Measurements from ENCODE around the gene SST.

DNA sequence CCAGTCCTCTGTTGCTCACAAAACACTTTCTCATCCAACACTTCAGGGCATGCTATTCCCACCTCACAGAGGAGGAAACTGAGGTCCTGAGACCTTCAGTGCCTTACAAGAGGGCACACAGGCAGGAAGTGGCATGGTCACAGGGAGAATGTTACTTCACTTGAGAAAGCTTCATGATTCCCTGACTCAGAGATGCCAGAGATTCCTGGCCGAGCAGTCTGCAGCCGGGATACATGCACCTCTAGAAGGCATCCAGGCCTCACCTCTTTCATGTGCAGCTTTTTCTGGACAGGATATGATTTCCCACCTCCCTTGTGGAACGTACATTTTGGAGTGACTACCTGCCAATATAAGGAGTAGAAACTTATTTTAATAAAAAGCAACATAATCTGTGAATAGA is 2.8 kb upstream of the SST start:
- TF ChIP-seq, protein P1, sequence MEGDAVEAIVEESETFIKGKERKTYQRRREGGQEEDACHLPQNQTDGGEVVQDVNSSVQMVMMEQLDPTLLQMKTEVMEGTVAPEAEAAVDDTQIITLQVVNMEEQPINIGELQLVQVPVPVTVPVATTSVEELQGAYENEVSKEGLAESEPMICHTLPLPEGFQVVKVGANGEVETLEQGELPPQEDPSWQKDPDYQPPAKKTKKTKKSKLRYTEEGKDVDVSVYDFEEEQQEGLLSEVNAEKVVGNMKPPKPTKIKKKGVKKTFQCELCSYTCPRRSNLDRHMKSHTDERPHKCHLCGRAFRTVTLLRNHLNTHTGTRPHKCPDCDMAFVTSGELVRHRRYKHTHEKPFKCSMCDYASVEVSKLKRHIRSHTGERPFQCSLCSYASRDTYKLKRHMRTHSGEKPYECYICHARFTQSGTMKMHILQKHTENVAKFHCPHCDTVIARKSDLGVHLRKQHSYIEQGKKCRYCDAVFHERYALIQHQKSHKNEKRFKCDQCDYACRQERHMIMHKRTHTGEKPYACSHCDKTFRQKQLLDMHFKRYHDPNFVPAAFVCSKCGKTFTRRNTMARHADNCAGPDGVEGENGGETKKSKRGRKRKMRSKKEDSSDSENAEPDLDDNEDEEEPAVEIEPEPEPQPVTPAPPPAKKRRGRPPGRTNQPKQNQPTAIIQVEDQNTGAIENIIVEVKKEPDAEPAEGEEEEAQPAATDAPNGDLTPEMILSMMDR (IDR thresholded peaks at IDR 0.05): no peak
- no peak for TF ChIP-seq POLR2A (IDR thresholded peaks at IDR 0.05)
